DMS153 (cell line): ENCODE measurements around the gene SH3RF3.

Source experiments
- DNase-seq: peaks from one replicate; lab custom pipeline; 2025; lab: John Stamatoyannopoulos, UW

The SH3RF3 gene

DNA sequence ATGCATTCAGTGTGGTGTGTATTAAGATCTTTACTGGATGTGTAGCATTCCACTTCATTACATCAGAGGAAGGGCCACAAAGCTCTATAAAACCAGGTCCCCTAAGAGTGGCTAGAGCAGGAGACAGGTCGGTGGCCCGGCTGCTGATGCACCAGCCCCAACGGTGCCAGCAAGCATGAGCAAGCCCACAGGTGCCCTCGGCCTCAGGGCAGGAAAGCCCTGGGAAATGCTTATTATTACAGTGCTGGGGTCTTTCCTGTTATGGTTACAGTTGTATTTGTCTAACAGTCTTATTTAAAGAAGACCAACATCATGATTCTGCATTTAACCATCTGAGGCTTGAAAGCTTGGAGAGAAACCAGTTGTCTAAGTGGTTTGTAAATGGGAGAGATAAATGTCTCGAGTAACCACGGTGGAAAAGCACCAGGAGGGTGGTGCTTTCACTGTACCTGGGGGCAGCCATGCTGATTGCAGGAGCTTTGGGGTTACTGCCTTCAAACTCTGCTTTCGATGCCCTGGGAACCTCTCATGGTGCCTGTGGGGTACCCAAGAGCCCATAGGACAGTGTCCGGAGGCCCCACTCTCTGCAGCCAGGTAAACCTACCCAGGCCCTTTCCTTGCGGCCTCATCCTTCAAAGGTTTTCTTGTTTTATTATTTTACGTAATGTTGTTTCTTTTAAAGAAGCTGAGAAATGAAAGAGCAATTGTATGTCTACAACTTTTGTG, 133.1 kb downstream of the SH3RF3 start:
- no peak for DNase-seq

DNA sequence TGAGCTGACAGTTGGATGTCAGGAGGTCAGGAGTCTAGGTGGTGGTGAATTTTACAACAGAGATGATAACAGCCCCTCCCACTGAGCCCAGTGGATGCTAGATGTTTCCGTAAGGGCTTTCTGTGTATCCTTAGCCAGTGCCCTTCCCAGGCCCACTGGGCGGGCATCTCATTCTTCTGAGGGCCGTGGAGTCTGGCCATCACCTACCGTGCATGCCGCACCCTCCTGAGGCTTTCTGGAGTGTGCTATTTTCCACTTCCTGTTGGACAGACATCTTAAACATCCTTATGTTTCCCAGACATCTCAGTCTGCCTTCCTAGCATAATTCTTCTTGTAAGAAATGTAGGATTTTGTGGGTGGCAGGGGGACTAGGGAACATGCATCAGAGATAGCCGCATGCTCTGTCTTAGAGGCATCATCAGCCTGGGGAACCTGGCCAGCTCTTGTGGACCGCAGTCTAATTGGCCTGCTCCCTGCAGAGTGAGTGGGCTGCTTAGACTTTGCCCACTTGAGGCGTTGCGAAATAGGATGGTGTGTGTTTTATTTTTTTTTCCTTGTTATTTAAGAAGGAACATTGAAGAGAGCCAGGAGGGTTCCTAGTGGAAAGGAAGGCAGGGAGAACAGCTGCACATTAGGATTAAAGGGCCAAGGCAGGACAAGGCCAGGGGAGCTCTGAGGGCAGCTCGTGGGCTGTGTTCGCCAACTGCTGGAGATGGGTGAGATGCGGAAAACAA, 135.8 kb downstream of the SH3RF3 start:
- DNase-seq = no peak

DNA sequence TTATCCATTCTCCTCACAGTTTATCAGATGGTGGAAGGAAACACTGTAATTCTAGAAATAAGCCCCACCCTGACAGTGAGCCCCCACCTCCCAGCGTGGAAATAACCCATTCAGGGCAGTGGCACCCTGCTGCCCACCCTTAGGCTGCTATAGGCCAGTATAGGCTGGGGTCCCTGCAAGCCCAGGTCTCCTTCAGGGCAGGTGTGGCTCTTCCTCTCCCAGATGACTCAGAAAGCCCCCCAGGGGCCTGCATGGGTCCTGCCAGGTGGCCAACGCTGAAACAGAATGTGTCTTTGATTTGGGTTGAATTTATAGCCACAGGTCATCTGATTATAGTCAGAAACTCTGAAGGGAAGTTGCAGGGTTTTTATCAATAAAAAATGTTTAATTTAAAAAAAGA, 136.4 kb downstream of the SH3RF3 start:
- no peak for DNase-seq

DNA sequence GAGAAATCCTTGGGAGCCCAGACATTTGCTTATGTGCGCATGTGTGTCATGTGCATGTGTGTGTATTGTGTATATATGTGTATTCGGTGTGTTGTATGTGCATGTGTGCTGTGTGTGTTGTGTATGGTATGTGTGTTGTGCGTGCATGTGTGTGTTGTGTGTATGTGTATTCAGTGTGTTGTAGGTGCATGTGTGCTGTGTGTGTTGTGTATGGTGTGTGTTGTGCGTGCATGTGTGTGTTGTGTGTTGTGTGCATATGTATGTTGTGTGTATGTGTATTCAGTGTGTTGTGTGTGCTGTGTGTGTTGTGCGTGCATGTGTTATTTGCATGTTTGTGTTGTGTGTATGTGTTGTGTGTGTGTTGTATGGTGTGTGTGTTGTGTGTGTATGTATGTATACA, 136.9 kb downstream of the SH3RF3 start:
- no peak for DNase-seq

GRCh38 chr2:109266496-109266895, 137.5 kb downstream of the SH3RF3 start:
- no peak for DNase-seq

- no peak for DNase-seq
These were observed 138.2 kb downstream of the SH3RF3 start for GRCh38 chr2:109266998-109267854.

DNA sequence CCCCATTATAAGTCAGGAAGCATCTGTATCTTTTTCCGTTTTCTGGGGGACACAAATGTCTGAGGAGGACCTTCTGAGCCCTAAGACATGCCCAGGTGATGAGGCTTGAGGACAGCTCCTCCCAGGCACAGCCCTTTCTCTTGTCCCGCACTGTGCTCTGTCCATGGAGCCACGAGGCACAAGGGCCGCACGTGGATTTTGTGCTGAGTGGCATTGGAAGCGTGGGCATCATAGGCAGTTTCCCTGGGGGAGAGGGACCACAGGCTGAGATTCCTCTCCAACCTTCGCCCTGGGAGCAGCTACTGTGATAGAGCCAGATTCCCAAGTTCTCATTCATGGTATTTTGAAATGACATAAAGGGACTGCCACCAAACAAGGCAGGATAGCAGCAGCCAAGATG, 139.9 kb downstream of the SH3RF3 start:
- no peak for DNase-seq

GRCh38 chr2:109269706-109270504, 140.9 kb downstream of the SH3RF3 start:
- peak; percentile 38 for DNase-seq

- peak; percentile 49 for DNase-seq
These were observed 141.7 kb downstream of the SH3RF3 start for GRCh38 chr2:109270505-109271312.

GRCh38 chr2:109271920-109272319, 142.9 kb downstream of the SH3RF3 start:
- DNase-seq = no peak

- DNase-seq = no peak
These were observed 143.5 kb downstream of the SH3RF3 start for GRCh38 chr2:109272461-109272860.

DNA sequence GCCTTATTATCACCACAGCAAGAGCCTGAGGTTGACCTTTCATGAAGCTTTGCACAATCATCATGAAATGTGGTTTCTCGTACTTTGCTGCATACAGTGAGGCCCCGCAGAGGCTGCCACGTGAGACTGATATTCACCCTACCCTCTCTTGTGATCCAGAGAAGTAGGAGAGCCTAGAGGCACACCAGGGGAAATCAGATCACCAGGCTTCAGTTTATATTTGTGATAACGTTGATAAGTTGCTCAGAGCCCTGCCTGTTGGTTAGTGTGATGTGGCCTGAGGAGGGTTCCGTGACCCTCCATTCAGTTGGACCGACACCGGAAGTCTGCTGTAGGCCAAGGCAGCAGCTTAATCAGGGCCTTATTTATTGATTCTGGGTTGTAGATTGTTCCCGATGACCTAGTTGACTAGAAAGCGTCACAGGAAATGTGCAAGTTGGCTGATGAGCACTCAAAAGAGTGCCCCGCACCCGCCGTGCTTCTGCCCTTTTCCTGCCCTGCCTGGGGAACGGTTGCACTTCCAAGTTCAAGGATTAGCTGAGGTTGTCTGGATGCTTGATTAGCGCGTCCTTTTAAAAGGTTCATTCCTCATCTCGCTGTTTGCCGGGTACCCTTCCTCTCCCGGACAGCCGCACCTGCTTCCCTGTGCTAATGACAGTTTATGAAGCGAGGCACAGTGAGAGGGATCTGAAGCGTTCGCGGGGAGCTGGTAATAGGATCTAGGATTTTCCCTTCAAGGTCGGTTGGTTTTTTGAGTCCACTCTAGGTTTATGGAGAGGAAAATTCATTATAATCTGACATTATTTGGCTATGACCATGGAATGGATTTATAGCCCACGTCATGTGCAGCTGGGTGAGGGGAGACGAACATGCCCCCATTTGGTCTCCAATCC, 146.4 kb downstream of the SH3RF3 start:
- DNase-seq = peak; percentile 45

DNA sequence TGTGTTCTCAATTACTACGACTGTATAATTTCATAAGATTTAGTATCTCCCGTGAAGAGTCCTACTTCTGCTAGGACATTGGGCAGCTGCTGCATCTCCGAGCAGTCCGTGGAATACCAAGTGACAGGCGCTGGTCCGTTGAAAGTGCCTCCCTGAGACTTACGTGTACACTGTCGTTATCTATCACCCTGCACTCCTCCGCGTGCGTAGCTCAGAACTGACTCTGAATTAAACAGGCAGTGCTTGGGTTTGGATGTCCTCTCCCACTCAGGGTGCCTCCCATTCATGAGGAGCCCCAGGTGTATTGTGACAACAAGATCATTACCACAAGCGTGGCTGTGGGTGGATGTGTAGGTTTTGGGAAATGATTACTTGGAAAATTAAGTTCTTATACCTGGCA, 148.4 kb downstream of the SH3RF3 start:
- DNase-seq = no peak

DNA sequence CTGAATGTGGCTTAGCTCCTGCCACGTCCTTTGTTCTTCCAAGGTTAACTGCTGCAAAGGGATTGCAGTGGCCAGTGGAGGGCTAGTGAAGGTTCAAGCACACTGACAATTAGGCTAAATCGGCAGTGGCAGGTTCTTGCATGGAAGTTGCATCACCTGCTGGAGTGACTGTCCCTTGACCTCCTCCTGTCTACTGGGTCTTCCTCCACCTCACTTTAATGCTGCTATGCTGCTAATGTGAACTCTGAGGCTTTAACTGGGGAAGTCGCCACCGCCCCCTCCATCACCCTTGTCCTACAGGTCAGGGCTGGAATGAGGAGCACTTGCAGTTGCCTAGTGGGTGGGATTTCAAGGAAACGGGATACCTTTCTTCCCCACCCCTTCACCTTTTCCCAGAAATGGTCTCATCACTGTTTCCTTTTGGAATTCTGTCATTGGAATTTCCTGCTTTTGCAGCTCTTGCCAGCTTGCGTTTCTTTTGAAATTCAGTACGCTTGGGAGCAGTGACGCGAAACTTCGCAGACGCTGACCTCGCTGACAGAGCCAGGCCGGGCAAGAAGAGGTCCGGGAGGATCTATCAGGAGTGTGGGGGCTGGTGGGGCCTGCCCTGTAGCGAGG, 150.3 kb downstream of the SH3RF3 start:
- DNase-seq = no peak

DNA sequence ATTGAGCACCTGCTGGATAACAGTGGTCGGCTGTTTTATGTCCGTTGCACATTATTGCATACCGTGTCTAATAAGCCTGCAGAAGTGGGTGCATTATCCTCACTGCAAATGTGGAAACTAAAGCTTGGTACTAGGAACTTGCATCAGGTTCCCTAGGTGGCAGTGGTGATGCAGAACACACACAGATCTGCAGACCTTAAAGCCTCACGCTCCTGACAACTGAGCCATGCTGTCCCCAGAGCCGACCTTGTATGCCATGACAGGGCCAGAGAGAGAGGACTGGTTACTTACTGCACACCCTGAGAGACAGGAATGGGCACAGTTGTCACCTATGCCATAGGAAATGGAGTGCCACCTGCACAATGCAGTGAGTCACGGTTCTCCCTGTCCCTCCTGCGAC, 151.8 kb downstream of the SH3RF3 start:
- DNase-seq = no peak

- no peak for DNase-seq
These were observed 153.4 kb downstream of the SH3RF3 start for GRCh38 chr2:109282360-109282759.

- DNase-seq = no peak
These were observed 153.9 kb downstream of the SH3RF3 start for GRCh38 chr2:109282865-109283264.

GRCh38 chr2:109284826-109285225, 155.8 kb downstream of the SH3RF3 start:
- DNase-seq = peak; percentile 8

- DNase-seq = no peak
These were observed 156.2 kb downstream of the SH3RF3 start for GRCh38 chr2:109285244-109285651.
